ENCODE data around the gene TMEFF1. TPM values are rescaled to one million over a fixed set of nuclear protein-coding genes. Genes with fewer than 3 reads are reported as not detected.

Gene TMEFF1
- total RNA-seq, 2 donors from 2014 or later: 0.19 to 0.50 TPM

DNA sequence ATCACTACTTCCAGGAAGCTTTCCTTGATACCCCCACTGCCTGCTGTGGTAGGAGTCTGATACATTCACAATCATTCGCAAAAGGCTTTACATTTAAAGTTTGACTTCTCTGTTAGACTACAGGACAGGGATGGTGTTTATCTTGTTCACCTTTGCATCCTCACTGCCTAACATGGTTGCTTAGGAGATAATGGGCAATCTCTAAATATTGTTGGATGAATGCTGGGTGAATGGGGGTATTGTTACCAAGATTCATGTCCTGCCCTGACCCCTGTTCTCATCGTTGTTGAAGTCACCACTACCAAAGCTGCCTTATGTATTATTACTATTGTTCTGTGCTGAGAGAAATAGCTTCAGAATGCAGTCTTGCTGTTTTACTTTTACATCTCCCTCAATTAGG lies 7.7 kb upstream of the TMEFF1 start:
- Mint-ChIP-seq H3K27ac (no peak overlapping the region), H3K27me3 (ENCODE audit: low read depth) (peaks cover 7% of the 10 kb centered on the region), H3K4me3 (no peak overlapping the region), H3K4me1 (ENCODE audit: low read depth) (peaks cover 4% of the 10 kb centered on the region), H3K36me3 (ENCODE audit: insufficient read depth in 2 of 2) (no peaks in the 10 kb centered on the region), H3K9me3 (no peaks in the 10 kb centered on the region)
- no peak for DNase-seq
- no peak for ATAC-seq (replicated peaks in 1 of 2)

- H3K27me3 Mint-ChIP-seq (ENCODE audit: low read depth): peaks cover 12% of the 10 kb centered on the region
- peaks cover 4% of the 10 kb centered on the region for H3K4me1 Mint-ChIP-seq (ENCODE audit: low read depth)
- H3K4me3 Mint-ChIP-seq: no peak overlapping the region
- no peak for ATAC-seq (replicated peaks in 1 of 2)
- no peak overlapping the region for H3K27ac Mint-ChIP-seq
- DNase-seq: no peak
- H3K36me3 Mint-ChIP-seq (ENCODE audit: insufficient read depth in 2 of 2): no peaks in the 10 kb centered on the region
- no peaks in the 10 kb centered on the region for H3K9me3 Mint-ChIP-seq
These were observed 7.2 kb upstream of the TMEFF1 start for GRCh38 chr9:100465761-100466160.

DNA sequence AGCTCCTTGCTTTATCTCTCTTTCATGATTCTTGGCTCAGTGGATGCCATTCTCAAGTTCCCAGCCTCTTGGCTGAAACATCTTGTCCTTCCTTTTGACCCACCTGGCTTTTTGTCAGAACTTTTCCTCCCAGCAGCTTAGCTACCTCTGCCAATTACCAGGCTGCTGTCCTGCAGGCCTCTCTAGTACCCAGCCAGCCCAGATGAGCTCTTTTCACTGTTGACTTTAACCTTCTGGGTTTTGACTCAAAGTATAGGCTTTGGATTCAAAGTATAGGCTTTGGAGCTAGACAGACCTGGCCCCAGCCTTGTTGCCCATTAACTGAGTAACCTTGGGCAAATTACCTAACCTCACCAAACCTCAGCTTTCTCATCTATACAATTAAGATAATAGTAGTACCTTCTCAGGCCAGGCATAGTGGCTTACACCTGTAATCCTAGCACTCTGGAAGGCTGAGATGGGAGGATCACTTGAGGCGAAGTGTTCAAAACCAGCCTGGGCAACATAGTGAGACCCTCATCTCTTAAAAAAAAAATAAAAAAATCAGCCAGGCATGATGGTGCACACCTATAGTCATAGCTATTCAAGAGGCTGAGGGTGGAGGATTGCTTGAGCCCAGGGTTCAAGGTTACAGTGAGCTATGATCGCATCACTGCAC lies 6.6 kb upstream of the TMEFF1 start:
- Mint-ChIP-seq H3K27ac (no peak overlapping the region), H3K4me1 (ENCODE audit: low read depth) (peaks cover 4% of the 10 kb centered on the region), H3K4me3 (no peak overlapping the region), H3K36me3 (ENCODE audit: insufficient read depth in 2 of 2) (no peaks in the 10 kb centered on the region), H3K9me3 (no peaks in the 10 kb centered on the region), H3K27me3 (ENCODE audit: low read depth) (peaks cover 13% of the 10 kb centered on the region)
- DNase-seq (no peak), ATAC-seq (replicated peaks in 1 of 2) (no peak)

DNA sequence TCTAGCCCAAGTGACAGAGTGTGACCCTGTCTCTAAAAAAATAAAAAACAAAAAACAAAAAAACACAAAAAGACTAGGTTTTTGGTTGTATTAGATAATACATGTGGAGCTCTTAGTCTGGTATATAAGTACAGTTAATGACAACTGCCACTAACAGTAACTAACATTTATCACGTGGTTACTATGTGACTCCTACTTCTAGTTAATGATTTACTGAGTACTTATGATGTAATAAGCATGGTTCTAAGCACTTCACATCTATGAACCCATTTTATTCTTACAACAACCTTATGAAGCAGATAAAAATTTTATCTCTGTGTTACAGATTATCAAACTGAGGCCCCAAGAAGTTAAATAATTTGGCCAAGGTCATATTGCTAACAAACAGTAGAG lies 6.1 kb upstream of the TMEFF1 start:
- Mint-ChIP-seq H3K27me3 (ENCODE audit: low read depth) (peaks cover 16% of the 10 kb centered on the region), H3K36me3 (ENCODE audit: insufficient read depth in 2 of 2) (no peaks in the 10 kb centered on the region), H3K4me3 (no peak overlapping the region), H3K27ac (no peak overlapping the region), H3K9me3 (no peaks in the 10 kb centered on the region), H3K4me1 (ENCODE audit: low read depth) (peaks cover 4% of the 10 kb centered on the region)
- no peak for ATAC-seq (replicated peaks in 1 of 2)
- no peak for DNase-seq

- DNase-seq (no peak), ATAC-seq (replicated peaks in 1 of 2) (no peak)
- Mint-ChIP-seq H3K27ac (no peak overlapping the region), H3K4me1 (ENCODE audit: low read depth) (peaks cover 10% of the 10 kb centered on the region), H3K9me3 (no peaks in the 10 kb centered on the region), H3K4me3 (no peak overlapping the region), H3K36me3 (ENCODE audit: insufficient read depth in 2 of 2) (peaks cover 0 to 1% of the 10 kb centered on the region in 2 donors), H3K27me3 (ENCODE audit: low read depth) (peaks cover 25% of the 10 kb centered on the region)
These were observed 4.9 kb upstream of the TMEFF1 start for GRCh38 chr9:100468041-100468440.

DNA sequence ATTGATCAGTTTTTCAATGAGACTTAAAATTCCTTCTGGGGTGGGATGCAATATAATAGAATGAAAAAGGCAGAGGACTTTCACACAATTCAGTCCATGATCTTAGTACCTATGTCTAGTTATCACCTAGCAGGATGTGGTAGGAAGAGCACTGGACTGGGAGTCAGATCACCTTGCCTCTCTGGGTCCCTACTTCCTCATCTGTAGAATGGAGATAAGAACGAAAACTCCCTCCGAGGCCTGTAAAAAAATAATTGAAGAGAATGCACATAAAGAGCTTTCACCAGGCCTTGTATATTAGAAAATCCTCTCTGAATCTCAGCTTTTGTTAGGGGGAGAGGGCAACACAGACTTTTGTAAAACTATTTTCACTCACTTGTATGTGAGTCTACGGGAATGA lies 681 bp upstream of the TMEFF1 start:
- H3K27me3 Mint-ChIP-seq (ENCODE audit: low read depth): peaks cover 47% of the 10 kb centered on the region
- ATAC-seq (replicated peaks in 1 of 2) (no peak), DNase-seq (no peak)
- H3K4me3 Mint-ChIP-seq: peak overlapping the region; percentile 56 to 69
- H3K36me3 Mint-ChIP-seq (ENCODE audit: insufficient read depth in 2 of 2): peaks cover 0 to 1% of the 10 kb centered on the region in 2 donors
- H3K27ac Mint-ChIP-seq: no peak overlapping the region
- no peaks in the 10 kb centered on the region for H3K9me3 Mint-ChIP-seq
- peaks cover 18% of the 10 kb centered on the region for H3K4me1 Mint-ChIP-seq (ENCODE audit: low read depth)

DNA sequence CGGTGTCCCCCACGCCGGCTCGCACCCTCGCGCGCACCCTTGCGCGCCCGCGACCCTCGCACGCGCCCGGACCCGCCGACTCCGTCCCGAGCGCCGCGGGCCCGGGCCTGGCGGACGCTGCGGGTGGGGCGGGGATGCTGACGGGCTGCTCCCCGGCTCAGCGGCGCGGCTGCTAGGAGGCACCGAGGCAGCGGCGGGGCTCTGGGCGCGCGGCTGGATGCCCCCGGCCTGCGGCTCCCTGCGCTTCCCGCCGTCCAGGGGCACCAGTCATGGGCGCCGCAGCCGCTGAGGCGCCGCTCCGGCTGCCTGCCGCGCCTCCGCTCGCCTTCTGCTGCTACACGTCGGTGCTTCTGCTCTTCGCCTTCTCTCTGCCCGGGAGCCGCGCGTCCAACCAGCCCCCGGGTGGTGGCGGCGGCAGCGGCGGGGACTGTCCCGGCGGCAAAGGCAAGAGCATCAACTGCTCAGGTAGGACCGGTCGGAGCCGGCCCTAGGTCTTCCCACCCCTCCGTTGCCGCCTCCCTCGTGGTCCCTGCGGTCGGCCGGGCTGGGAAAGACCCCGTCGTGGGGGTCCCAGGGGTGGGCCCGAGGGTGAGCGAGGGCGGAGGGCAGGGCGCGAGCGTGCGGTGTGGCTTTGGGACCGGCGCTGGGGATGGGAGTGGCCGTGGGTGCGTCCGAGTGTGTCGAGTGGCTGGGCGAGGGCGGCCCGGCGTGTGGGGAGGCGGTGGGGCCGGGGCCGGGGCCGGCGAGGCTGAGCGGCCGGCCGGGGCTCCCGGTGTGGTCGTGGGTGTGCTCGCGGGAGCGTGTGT lies 530 bp downstream of the TMEFF1 start:
- H3K27ac Mint-ChIP-seq: no peak overlapping the region
- DNase-seq: peak; percentile 58 to 60
- peak; percentile 74 to 76 for ATAC-seq (replicated peaks in 1 of 2)
- H3K36me3 Mint-ChIP-seq (ENCODE audit: insufficient read depth in 2 of 2): peaks cover 0 to 1% of the 10 kb centered on the region in 2 donors
- H3K27me3 Mint-ChIP-seq (ENCODE audit: low read depth): peaks cover 47% of the 10 kb centered on the region
- no peaks in the 10 kb centered on the region for H3K9me3 Mint-ChIP-seq
- peak overlapping the region; percentile 70 to 87 for H3K4me3 Mint-ChIP-seq
- H3K4me1 Mint-ChIP-seq (ENCODE audit: low read depth): peaks cover 14% of the 10 kb centered on the region

DNA sequence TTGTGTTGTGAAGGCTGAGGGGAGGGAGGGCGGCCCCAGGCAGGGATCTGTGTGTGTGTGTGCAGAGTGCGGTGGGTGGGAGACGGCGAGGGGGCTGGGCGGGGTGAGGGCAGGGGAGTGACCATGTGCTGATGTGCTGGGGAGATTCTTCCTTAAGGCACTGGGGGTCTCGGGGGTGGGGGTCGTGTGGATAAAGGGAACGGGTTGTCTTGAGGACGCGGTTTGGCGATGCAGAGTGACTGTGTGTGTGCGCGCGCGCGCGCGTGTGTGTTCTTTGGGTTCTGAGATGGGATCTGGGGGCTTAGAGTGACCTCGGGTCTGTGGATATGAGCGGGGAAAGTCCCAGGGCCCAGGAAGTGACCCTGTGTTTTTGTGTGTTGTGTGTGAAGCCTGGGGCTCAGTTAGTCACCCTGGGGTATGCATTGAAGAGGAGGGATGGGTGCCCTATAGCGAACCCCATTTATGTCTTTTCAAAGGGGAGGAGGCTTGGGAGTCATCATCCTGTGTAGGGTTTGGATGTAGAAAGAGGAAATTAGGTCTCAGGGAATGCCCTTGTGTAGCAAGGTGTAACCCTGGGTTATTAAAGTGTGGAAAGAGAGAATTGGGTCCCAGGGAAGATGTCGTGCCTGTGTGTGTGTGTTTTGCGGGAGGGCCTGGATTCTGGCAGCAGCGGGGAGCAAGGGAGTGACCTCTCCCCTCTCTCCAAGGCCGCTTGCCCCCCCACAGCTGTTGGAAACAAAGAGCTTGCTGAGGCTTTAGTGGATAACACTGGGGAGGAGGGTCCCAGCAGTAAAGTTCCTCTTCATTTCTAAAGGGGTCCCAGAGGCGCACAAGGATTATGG lies 1.4 kb downstream of the TMEFF1 start:
- no peak overlapping the region for H3K27ac Mint-ChIP-seq
- H3K4me3 Mint-ChIP-seq: peak overlapping the region; percentile 70 to 87
- DNase-seq: peak; percentile 6 to 16
- ATAC-seq (replicated peaks in 1 of 2): no peak
- no peaks in the 10 kb centered on the region for H3K9me3 Mint-ChIP-seq
- H3K36me3 Mint-ChIP-seq (ENCODE audit: insufficient read depth in 2 of 2): peaks cover 0 to 1% of the 10 kb centered on the region in 2 donors
- peaks cover 45% of the 10 kb centered on the region for H3K27me3 Mint-ChIP-seq (ENCODE audit: low read depth)
- H3K4me1 Mint-ChIP-seq (ENCODE audit: low read depth): peaks cover 14% of the 10 kb centered on the region

- Mint-ChIP-seq H3K4me1 (ENCODE audit: low read depth) (peaks cover 14% of the 10 kb centered on the region), H3K36me3 (ENCODE audit: insufficient read depth in 2 of 2) (peaks cover 0 to 1% of the 10 kb centered on the region in 2 donors), H3K27ac (no peak overlapping the region), H3K27me3 (ENCODE audit: low read depth) (peaks cover 40% of the 10 kb centered on the region), H3K9me3 (peaks cover 0 to under 1% of the 10 kb centered on the region in 2 donors), H3K4me3 (peak overlapping the region in 1 of 2 donors; percentile 87)
- DNase-seq (no peak), ATAC-seq (replicated peaks in 1 of 2) (no peak)
These were observed 2.0 kb downstream of the TMEFF1 start for GRCh38 chr9:100474924-100475276.

DNA sequence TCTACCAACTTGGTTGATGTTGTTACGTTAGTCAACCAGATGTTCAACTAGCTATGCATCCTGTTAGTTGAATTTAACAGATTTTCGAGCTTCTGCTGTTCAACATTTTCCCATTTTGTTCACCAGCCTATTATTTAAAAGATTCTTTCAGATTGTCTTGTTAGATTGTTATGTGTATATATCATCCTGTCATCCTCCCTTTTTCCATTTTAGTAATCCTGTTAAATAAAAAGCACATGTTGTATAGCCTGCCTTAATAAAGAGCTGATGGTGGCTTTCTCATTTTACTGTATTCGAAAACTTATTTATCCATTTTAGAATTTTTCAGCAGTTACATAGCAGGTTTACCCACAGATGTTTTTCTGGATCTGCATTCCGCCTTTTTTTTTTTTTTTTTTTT lies 4.3 kb downstream of the TMEFF1 start:
- peaks cover 13% of the 10 kb centered on the region for H3K4me1 Mint-ChIP-seq (ENCODE audit: low read depth)
- no peak overlapping the region for H3K4me3 Mint-ChIP-seq
- DNase-seq (no peak), ATAC-seq (replicated peaks in 1 of 2) (no peak)
- H3K27ac Mint-ChIP-seq: no peak overlapping the region
- H3K9me3 Mint-ChIP-seq: peaks cover 0 to 2% of the 10 kb centered on the region in 2 donors
- H3K36me3 Mint-ChIP-seq (ENCODE audit: insufficient read depth in 2 of 2): peaks cover 0 to 1% of the 10 kb centered on the region in 2 donors
- peaks cover 27% of the 10 kb centered on the region for H3K27me3 Mint-ChIP-seq (ENCODE audit: low read depth)

DNA sequence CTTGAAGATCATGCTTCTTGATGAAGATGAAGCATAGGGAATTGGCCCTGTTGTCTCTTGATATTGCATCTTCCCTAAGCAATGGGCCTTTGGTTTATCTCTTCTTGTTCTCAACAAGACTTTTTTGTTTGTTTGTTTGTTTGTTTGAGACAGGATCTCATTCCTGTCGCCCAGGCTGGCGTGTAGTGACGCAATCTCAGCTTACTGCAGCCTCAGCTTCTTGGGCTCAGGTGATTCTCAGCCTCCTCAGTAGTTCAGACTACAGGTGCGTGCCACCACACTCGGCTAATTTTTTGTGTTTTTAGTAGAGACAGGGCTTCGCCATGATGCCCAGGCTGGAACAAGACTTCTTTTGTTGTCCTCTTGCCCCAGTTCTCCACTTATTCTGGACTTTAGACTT lies 5.2 kb downstream of the TMEFF1 start:
- Mint-ChIP-seq H3K27me3 (ENCODE audit: low read depth) (peaks cover 22% of the 10 kb centered on the region), H3K4me1 (ENCODE audit: low read depth) (peaks cover 8% of the 10 kb centered on the region), H3K9me3 (peaks cover 0 to 2% of the 10 kb centered on the region in 2 donors), H3K36me3 (ENCODE audit: insufficient read depth in 2 of 2) (no peaks in the 10 kb centered on the region), H3K27ac (no peak overlapping the region), H3K4me3 (no peak overlapping the region)
- ATAC-seq (replicated peaks in 1 of 2) (no peak), DNase-seq (no peak)

DNA sequence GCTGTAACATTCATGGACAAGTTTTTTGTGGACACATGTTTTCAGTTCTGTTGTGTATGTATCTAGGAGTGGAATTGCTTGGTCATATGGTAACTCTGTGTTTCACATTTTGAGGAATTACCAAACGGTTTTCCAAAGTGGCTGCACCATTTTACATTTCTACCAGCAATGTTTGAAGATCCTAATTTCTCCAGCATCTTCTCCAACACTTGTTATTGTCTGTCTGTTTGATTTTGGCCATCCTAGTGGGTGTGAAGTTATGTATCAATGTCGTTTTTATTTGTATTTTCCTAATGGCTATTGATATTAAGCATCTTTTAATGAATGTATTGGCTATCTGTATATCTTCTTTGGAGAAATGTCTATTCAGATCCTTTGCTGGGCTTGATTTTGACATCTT lies 6.9 kb downstream of the TMEFF1 start:
- ATAC-seq (replicated peaks in 1 of 2) (no peak), DNase-seq (no peak)
- Mint-ChIP-seq H3K27ac (no peak overlapping the region), H3K9me3 (peaks cover 0 to 2% of the 10 kb centered on the region in 2 donors), H3K4me1 (ENCODE audit: low read depth) (no peaks in the 10 kb centered on the region), H3K27me3 (ENCODE audit: low read depth) (peaks cover 13% of the 10 kb centered on the region), H3K4me3 (no peak overlapping the region), H3K36me3 (ENCODE audit: insufficient read depth in 2 of 2) (no peaks in the 10 kb centered on the region)

- DNase-seq (no peak), ATAC-seq (replicated peaks in 1 of 2) (no peak)
- H3K36me3 Mint-ChIP-seq (ENCODE audit: insufficient read depth in 2 of 2): no peaks in the 10 kb centered on the region
- no peaks in the 10 kb centered on the region for H3K4me1 Mint-ChIP-seq (ENCODE audit: low read depth)
- H3K27ac Mint-ChIP-seq: no peak overlapping the region
- no peaks in the 10 kb centered on the region for H3K9me3 Mint-ChIP-seq
- no peaks in the 10 kb centered on the region for H3K27me3 Mint-ChIP-seq (ENCODE audit: low read depth)
- H3K4me3 Mint-ChIP-seq: no peak overlapping the region
These were observed 12.2 kb downstream of the TMEFF1 start for GRCh38 chr9:100485196-100485595.
